ENCODE data around the gene HK3. TPM values are rescaled to one million over a fixed set of nuclear protein-coding genes. Genes with fewer than 3 reads are reported as not detected.

The HK3 gene
- polyA plus RNA-seq, 1 donor (not counting 4 experiments of a cell fraction or from before 2014, with no cell fraction given) = not detected

DNA sequence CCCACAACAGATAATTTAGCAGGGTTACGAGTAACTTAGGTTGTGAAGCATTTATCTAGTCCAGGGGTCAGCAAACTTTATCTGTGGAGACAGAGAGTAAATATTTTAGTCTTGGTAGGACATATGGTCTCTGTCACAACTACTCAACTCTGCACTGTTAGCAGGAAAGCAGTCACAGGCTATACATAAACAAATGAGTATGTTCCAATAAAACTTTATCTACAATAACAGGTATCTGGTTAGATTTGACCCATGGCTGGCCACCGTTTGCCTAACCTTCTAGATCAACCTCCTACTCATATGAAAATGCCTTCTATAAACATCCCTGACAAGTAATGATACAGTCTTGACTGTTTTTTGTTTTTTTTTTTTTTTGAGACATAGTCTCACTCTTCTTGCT, 13.0 kb upstream of the HK3 start:
- TF ChIP-seq CTCF (optimal IDR thresholded peaks at IDR 0.05 in 1 of 3, IDR thresholded peaks at IDR 0.05 in 1 of 3, conservative IDR thresholded peaks at IDR 0.05 in 1 of 3; ENCODE audit: extremely low read depth in 1 of 3, insufficient read depth in 2 of 3, low read length in 3 of 3) (no peak), EZH2 (IDR thresholded peaks at IDR 0.05; ENCODE audit: low read length) (no peak)
- dilution Hi-C loops (cut with MboI; ENCODE audit: extremely low pct_ligation_motif_present, low sequenced_read_pairs) = no loop called here
- no peaks in the 10 kb centered on the region for H3K9me3 ChIP-seq (ENCODE audit: control insufficient read depth, low read depth, low read length)
- no peaks in the 10 kb centered on the region for H3K9me1 ChIP-seq (ENCODE audit: control insufficient read depth, extremely low read depth, insufficient read depth, low read length)
- no peaks in the 10 kb centered on the region for H4K20me1 ChIP-seq (ENCODE audit: control insufficient read depth, extremely low read depth, insufficient read depth, low read length)
- peaks cover 5% of the 10 kb centered on the region for H3K79me2 ChIP-seq (ENCODE audit: control insufficient read depth, insufficient read depth, low read length)
- no peak for DNase-seq (ENCODE audit: low read depth, low spot score)
- H3K4me3 ChIP-seq (ENCODE audit: control insufficient read depth in 2 of 3, extremely low read depth in 1 of 3, insufficient read depth in 2 of 3, low read depth in 1 of 3, low read length in 3 of 3) = no peak overlapping the region
- H3K9ac ChIP-seq (ENCODE audit: control insufficient read depth, extremely low read depth, insufficient read depth, low read length) = no peak overlapping the region
- no peaks in the 10 kb centered on the region for H3K4me1 ChIP-seq (ENCODE audit: control insufficient read depth, extremely low read depth, insufficient read depth, low read length)
- no peak overlapping the region for H2AFZ ChIP-seq (ENCODE audit: control insufficient read depth, low read length)
- H3K36me3 ChIP-seq (ENCODE audit: control insufficient read depth in 2 of 2, extremely low read depth in 1 of 2, insufficient read depth in 2 of 2, low read length in 2 of 2) = peaks cover 8 to 17% of the 10 kb centered on the region in 2 experiments
- H3K4me2 ChIP-seq (ENCODE audit: control insufficient read depth, extremely low read depth, insufficient read depth, low read depth, low read length) = no peak overlapping the region
- H3K27ac ChIP-seq (ENCODE audit: control insufficient read depth, insufficient read depth, low read length) = no peak overlapping the region
- no peak for FAIRE-seq
- no peaks in the 10 kb centered on the region for H3K27me3 ChIP-seq (ENCODE audit: control insufficient read depth, extremely low read depth, insufficient read depth, low read length)

- Histone ChIP-seq H3K27me3 (ENCODE audit: control insufficient read depth, extremely low read depth, insufficient read depth, low read length) (no peaks in the 10 kb centered on the region), H3K27ac (ENCODE audit: control insufficient read depth, insufficient read depth, low read length) (no peak overlapping the region), H3K4me2 (ENCODE audit: control insufficient read depth, extremely low read depth, insufficient read depth, low read depth, low read length) (no peak overlapping the region), H3K36me3 (ENCODE audit: control insufficient read depth in 2 of 2, extremely low read depth in 1 of 2, insufficient read depth in 2 of 2, low read length in 2 of 2) (peaks cover 16 to 22% of the 10 kb centered on the region in 2 experiments), H2AFZ (ENCODE audit: control insufficient read depth, low read length) (no peak overlapping the region), H3K4me1 (ENCODE audit: control insufficient read depth, extremely low read depth, insufficient read depth, low read length) (no peaks in the 10 kb centered on the region), H4K20me1 (ENCODE audit: control insufficient read depth, extremely low read depth, insufficient read depth, low read length) (no peaks in the 10 kb centered on the region), H3K9ac (ENCODE audit: control insufficient read depth, extremely low read depth, insufficient read depth, low read length) (no peak overlapping the region), H3K4me3 (ENCODE audit: control insufficient read depth in 2 of 3, extremely low read depth in 1 of 3, insufficient read depth in 2 of 3, low read depth in 1 of 3, low read length in 3 of 3) (no peak overlapping the region), H3K9me1 (ENCODE audit: control insufficient read depth, extremely low read depth, insufficient read depth, low read length) (no peaks in the 10 kb centered on the region), H3K79me2 (ENCODE audit: control insufficient read depth, insufficient read depth, low read length) (no peaks in the 10 kb centered on the region), H3K9me3 (ENCODE audit: control insufficient read depth, low read depth, low read length) (no peaks in the 10 kb centered on the region)
- FAIRE-seq (no peak), DNase-seq (ENCODE audit: low read depth, low spot score) (no peak)
- dilution Hi-C loops (cut with MboI; ENCODE audit: extremely low pct_ligation_motif_present, low sequenced_read_pairs) = no loop called here
- no peak for TF ChIP-seq EZH2 (IDR thresholded peaks at IDR 0.05; ENCODE audit: low read length)
- no peak for TF ChIP-seq CTCF (optimal IDR thresholded peaks at IDR 0.05 in 1 of 3, IDR thresholded peaks at IDR 0.05 in 1 of 3, conservative IDR thresholded peaks at IDR 0.05 in 1 of 3; ENCODE audit: extremely low read depth in 1 of 3, insufficient read depth in 2 of 3, low read length in 3 of 3)
Observed at GRCh38 chr5:176908675-176909368, 9.7 kb upstream of the HK3 start.

Measured in keratinocyte (primary cell).